GM12864 (cell line): ENCODE measurements around the gene STKLD1.

Source experiments
- DNase-seq: peaks from one replicate; pipeline ENCODE4 v3.0.0-alpha.2; 2011; ENCODE audit warnings: low read depth
- H3K4me3 ChIP-seq: 2 replicates; pipeline ENCODE4 v1.5.1; 2011; ENCODE audit warnings: mild to moderate bottlenecking, low read depth, low read length, control low read depth
- CTCF ChIP-seq: IDR thresholded peaks from 2 replicates; pipeline ENCODE4 v1.5.1; 2011; ENCODE audit warnings: low read depth, mild to moderate bottlenecking, moderate library complexity, low read length, control low read depth, inconsistent platforms; ENCODE audit errors: missing control alignments

The STKLD1 gene

GRCh38 chr9:133394687-133395271 lies 18.6 kb downstream of the STKLD1 start:
- no peak for TF ChIP-seq CTCF
- H3K4me3 ChIP-seq, result no peak overlapping the region
- DNase-seq, result no peak

DNA sequence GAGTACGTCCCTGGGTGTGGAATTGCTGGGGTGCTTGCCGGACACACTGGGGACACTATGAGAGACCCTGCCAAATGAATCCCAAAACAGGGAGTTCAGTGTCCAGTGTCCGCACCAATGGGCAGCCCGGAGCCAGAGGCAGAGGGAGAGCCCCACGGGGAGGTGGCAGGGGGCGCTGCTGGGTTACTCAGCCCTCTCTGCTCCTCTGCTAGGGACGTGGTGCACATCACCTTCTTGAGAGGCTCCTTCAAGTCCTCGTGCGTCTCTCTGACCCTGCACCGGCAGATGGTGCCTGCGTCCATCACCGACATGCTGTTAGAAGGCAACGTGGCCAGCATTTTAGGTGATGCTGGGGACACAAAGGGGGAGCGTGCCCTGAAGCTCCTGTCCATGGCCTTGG lies 20.8 kb downstream of the STKLD1 start:
- no peak for DNase-seq
- no peak overlapping the region for H3K4me3 ChIP-seq
- peak; percentile 29 for TF ChIP-seq CTCF

- DNase-seq, result no peak
- no peak overlapping the region for H3K4me3 ChIP-seq
- no peak for TF ChIP-seq CTCF
Observed at GRCh38 chr9:133397370-133397769, 21.2 kb downstream of the STKLD1 start.

- DNase-seq, result no peak
- TF ChIP-seq CTCF, result no peak
- no peak overlapping the region for H3K4me3 ChIP-seq
Observed at GRCh38 chr9:133397895-133398294, 21.7 kb downstream of the STKLD1 start.

- TF ChIP-seq CTCF, result no peak
- no peak overlapping the region for H3K4me3 ChIP-seq
- no peak for DNase-seq
Observed at GRCh38 chr9:133400292-133400691, 24.1 kb downstream of the STKLD1 start.

DNA sequence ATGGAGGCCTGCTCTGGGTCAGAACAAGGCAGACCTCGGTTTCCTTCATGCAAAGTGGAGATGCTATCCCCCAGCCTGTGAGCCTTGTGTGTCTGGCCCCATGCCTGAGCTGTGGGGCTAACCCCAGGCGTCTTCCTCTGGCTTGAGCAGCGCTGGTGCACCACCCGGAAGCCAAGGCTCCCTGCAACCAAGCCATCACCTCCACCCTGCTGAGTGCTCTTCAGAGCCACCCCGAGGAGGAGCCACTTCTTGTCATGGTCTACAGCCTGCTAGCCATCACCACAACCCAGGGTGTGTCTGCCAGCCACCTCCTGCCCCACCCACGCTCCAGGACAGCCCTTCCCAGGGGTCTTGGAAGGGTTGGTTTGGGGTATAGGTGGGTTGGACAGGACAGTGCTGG lies 25.4 kb downstream of the STKLD1 start:
- TF ChIP-seq CTCF, result no peak
- no peak for DNase-seq
- H3K4me3 ChIP-seq, result no peak overlapping the region

DNA sequence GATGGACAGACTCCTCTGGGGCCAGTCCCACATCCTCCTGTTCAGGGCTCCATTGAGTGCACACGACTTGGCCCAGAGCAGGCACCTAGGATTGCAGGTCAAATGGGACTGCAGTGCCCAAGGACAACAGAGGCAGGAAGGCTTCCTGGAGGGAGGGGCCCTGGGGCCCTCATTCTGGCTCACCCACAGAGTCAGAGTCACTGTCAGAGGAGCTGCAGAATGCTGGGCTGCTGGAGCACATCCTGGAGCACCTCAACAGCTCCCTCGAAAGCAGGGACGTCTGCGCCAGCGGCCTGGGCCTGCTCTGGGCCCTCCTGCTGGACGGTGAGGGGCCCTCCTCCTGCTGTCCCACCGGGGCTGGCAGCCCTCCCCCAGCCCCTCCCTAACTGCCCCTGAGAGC lies 26.5 kb downstream of the STKLD1 start:
- no peak overlapping the region for H3K4me3 ChIP-seq
- no peak for DNase-seq
- no peak for TF ChIP-seq CTCF
